Measurements from ENCODE around the gene TNP2. TPM values are rescaled to one million over a fixed set of nuclear protein-coding genes. Genes with fewer than 3 reads are reported as not detected.

Gene TNP2
- total RNA-seq, 1 experiment from 2014 or later = not detected

DNA sequence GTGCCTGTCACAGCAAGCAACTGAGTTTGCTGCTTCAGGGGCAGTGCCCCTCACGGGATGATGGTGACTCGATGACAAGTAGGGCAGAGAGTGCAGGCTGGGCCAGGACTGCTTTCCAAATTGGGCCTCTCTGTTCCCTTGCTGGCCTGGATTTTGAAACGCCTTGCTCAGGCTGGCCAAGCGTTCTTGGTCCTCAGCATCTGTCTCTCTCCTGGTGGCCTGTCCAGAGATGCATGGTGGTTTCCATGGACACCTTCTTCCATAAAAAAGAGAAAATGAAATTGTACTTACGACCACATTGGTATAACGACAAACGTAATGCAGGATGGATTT lies 31.4 kb upstream of the TNP2 start:
- H3K4me2 ChIP-seq (ENCODE audit: low read length) = no peak overlapping the region
- H4K20me1 ChIP-seq (ENCODE audit: insufficient read depth) = no peaks in the 10 kb centered on the region
- no peaks in the 10 kb centered on the region for H3K79me2 ChIP-seq (ENCODE audit: insufficient read depth, low read length)
- ChIA-PET POLR2A (interaction anchor here (1.4 kb wide), 1 partner anchor 45 kb away, joined by 4 read pairs; the partner anchor contains the start of gene SOCS1), RAD21 (ENCODE audit: low non-redundant PET in 1 of 2, low total read pairs in 2 of 2, uncharacterized antibody in 2 of 2, unreplicated experiment in 2 of 2) (no interaction called here), CTCF (interaction anchor here (1.7 kb wide), 1 partner anchor 56 kb away, joined by 3 read pairs; no protein-coding TSS in a partner anchor)
- no peak for DNase-seq (ENCODE audit: low read depth, low spot score)
- no peaks in the 10 kb centered on the region for H3K36me3 ChIP-seq (ENCODE audit: control insufficient read depth in 1 of 2, insufficient read depth in 2 of 2, low read length in 2 of 2)
- no peak for ATAC-seq
- no TSS peak for BruUV-seq (replicated peaks)
- H3K9ac ChIP-seq (ENCODE audit: low read length) = no peak overlapping the region
- no peaks in the 10 kb centered on the region for H3K4me1 ChIP-seq (ENCODE audit: control insufficient read depth in 1 of 2, insufficient read depth in 2 of 2, low read length in 2 of 2)
- H2AFZ ChIP-seq (ENCODE audit: low read depth, low read length, poor library complexity, severe bottlenecking) = no peak overlapping the region
- H3K27me3 ChIP-seq (ENCODE audit: insufficient read depth, low read length) = no peaks in the 10 kb centered on the region
- intact Hi-C loops (cut with micrococcal nuclease) = no loop called here
- no peaks in the 10 kb centered on the region for H3K9me3 ChIP-seq (ENCODE audit: control insufficient read depth in 1 of 2, insufficient read depth in 1 of 2, low read depth in 1 of 2, low read length in 2 of 2)
- H3K27ac ChIP-seq (ENCODE audit: low read depth, low read length) = no peak overlapping the region
- no peak overlapping the region for H3K4me3 ChIP-seq (replicated peaks in 1 of 2; ENCODE audit: low read depth in 1 of 2, low read length in 2 of 2)
- H3K9me2 ChIP-seq (ENCODE audit: insufficient read depth) = no peaks in the 10 kb centered on the region
- TF ChIP-seq RAD21 (IDR thresholded peaks at IDR 0.05; ENCODE audit: low read depth) (no peak), ATF3 (IDR thresholded peaks at IDR 0.05) (no peak), EZH2 (IDR thresholded peaks at IDR 0.05) (no peak), JUND (IDR thresholded peaks at IDR 0.05) (no peak), ZFX (IDR thresholded peaks at IDR 0.05) (no peak)
- TF ChIP-seq, protein P1, sequence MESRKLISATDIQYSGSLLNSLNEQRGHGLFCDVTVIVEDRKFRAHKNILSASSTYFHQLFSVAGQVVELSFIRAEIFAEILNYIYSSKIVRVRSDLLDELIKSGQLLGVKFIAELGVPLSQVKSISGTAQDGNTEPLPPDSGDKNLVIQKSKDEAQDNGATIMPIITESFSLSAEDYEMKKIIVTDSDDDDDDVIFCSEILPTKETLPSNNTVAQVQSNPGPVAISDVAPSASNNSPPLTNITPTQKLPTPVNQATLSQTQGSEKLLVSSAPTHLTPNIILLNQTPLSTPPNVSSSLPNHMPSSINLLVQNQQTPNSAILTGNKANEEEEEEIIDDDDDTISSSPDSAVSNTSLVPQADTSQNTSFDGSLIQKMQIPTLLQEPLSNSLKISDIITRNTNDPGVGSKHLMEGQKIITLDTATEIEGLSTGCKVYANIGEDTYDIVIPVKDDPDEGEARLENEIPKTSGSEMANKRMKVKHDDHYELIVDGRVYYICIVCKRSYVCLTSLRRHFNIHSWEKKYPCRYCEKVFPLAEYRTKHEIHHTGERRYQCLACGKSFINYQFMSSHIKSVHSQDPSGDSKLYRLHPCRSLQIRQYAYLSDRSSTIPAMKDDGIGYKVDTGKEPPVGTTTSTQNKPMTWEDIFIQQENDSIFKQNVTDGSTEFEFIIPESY (IDR thresholded peaks at IDR 0.05; ENCODE audit: extremely low read depth, insufficient replicate concordance, low read length) = no peak
- TF ChIP-seq, protein P2, sequence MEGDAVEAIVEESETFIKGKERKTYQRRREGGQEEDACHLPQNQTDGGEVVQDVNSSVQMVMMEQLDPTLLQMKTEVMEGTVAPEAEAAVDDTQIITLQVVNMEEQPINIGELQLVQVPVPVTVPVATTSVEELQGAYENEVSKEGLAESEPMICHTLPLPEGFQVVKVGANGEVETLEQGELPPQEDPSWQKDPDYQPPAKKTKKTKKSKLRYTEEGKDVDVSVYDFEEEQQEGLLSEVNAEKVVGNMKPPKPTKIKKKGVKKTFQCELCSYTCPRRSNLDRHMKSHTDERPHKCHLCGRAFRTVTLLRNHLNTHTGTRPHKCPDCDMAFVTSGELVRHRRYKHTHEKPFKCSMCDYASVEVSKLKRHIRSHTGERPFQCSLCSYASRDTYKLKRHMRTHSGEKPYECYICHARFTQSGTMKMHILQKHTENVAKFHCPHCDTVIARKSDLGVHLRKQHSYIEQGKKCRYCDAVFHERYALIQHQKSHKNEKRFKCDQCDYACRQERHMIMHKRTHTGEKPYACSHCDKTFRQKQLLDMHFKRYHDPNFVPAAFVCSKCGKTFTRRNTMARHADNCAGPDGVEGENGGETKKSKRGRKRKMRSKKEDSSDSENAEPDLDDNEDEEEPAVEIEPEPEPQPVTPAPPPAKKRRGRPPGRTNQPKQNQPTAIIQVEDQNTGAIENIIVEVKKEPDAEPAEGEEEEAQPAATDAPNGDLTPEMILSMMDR (IDR thresholded peaks at IDR 0.05 in 2 of 3, conservative IDR thresholded peaks at IDR 0.05 in 1 of 3; ENCODE audit: borderline replicate concordance in 1 of 3, insufficient read depth in 1 of 3, low read depth in 2 of 3, low read length in 2 of 3) = no peak
